Glutamatergic neuron (in vitro differentiated cells): ENCODE measurements around the gene GABRA4. TPM values are rescaled to one million over a fixed set of nuclear protein-coding genes. Genes with fewer than 3 reads are reported as not detected.

Experiments
- DNase-seq: peaks from one replicate; pipeline ENCODE4 v3.0.0; 2022
- H3K27ac Mint-ChIP-seq: one replicate; pipeline ENCODE4 v1.8.0; 2020; ENCODE audit warnings: mild to moderate bottlenecking, mixed read lengths, inconsistent platforms; ENCODE audit not compliant: unreplicated experiment
- H3K27me3 Mint-ChIP-seq: one replicate; pipeline ENCODE4 v1.8.0; 2020; ENCODE audit warnings: mild to moderate bottlenecking, moderate library complexity, mixed read lengths, inconsistent platforms; ENCODE audit not compliant: unreplicated experiment
- H3K36me3 Mint-ChIP-seq: one replicate; pipeline ENCODE4 v1.8.0; 2020; ENCODE audit warnings: mild to moderate bottlenecking, mixed read lengths, inconsistent platforms; ENCODE audit not compliant: unreplicated experiment
- H3K4me1 Mint-ChIP-seq: one replicate; pipeline ENCODE4 v1.8.0; 2020; ENCODE audit warnings: mild to moderate bottlenecking, low read depth, mixed read lengths, inconsistent platforms; ENCODE audit not compliant: unreplicated experiment
- H3K4me3 Mint-ChIP-seq: one replicate; pipeline ENCODE4 v1.8.0; 2020; ENCODE audit warnings: mild to moderate bottlenecking, mixed read lengths, inconsistent platforms; ENCODE audit not compliant: unreplicated experiment
- H3K9me3 Mint-ChIP-seq: one replicate; pipeline ENCODE4 v1.8.0; 2020; ENCODE audit warnings: mild to moderate bottlenecking, moderate library complexity, mixed read lengths, inconsistent platforms; ENCODE audit not compliant: unreplicated experiment
- total RNA-seq: library from RNA; stranded (reverse); fragmentation: NEBNext Ultra II Directional; extraction: Animal tissue kit (Norgen Biotek cat#: 25700); gene quantifications from one replicate; pipeline ENCODE4 v1.2.1, GENCODE V29; 2021; ENCODE audit not compliant: unreplicated experiment
- TF ChIP-seq, protein P1 (sequence below): fragments of 200-600 bp; sonication (generic); IDR thresholded peaks from one replicate; pipeline ENCODE4 v1.5.0; 2021; ENCODE audit not compliant: partially characterized antibody, unreplicated experiment

Gene GABRA4
- total RNA-seq, 1 donor from 2014 or later = not detected

DNA sequence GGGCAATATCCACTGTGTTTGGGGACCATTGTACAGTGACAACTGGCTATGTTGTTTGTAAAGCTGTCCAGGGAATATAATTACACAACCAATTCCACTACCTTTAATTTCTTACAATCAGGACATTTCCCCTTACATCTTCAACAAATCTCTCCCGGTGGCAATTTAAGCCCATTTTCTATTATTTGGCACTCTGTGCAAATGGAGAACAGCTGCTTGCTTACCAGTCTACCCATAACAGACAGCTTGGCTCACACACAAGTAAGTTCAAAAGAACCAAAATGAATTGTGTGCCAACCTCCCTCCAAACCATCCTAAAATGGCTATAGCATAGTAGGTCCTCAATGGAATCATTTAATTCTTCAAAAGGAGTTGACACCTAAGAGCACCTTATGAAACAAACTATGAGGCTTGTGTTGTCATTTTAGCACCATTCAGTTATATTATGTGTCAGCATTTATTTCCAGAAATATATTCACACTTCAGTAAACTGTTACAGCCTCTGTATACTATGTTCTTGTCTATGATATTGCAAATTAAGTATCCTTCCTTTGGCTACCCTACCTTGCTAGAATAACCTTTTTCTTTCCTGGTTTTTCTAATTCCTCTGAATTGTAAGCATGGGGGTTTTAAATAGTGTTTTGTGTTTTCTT is 18.4 kb downstream of the GABRA4 start:
- no peaks in the 10 kb centered on the region for H3K4me1 Mint-ChIP-seq
- DNase-seq = no peak
- no peaks in the 10 kb centered on the region for H3K36me3 Mint-ChIP-seq
- H3K27ac Mint-ChIP-seq = no peak overlapping the region
- no peak overlapping the region for H3K4me3 Mint-ChIP-seq
- H3K9me3 Mint-ChIP-seq = peaks cover 2% of the 10 kb centered on the region
- TF ChIP-seq, protein P1, sequence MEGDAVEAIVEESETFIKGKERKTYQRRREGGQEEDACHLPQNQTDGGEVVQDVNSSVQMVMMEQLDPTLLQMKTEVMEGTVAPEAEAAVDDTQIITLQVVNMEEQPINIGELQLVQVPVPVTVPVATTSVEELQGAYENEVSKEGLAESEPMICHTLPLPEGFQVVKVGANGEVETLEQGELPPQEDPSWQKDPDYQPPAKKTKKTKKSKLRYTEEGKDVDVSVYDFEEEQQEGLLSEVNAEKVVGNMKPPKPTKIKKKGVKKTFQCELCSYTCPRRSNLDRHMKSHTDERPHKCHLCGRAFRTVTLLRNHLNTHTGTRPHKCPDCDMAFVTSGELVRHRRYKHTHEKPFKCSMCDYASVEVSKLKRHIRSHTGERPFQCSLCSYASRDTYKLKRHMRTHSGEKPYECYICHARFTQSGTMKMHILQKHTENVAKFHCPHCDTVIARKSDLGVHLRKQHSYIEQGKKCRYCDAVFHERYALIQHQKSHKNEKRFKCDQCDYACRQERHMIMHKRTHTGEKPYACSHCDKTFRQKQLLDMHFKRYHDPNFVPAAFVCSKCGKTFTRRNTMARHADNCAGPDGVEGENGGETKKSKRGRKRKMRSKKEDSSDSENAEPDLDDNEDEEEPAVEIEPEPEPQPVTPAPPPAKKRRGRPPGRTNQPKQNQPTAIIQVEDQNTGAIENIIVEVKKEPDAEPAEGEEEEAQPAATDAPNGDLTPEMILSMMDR = no peak
- no peaks in the 10 kb centered on the region for H3K27me3 Mint-ChIP-seq

DNA sequence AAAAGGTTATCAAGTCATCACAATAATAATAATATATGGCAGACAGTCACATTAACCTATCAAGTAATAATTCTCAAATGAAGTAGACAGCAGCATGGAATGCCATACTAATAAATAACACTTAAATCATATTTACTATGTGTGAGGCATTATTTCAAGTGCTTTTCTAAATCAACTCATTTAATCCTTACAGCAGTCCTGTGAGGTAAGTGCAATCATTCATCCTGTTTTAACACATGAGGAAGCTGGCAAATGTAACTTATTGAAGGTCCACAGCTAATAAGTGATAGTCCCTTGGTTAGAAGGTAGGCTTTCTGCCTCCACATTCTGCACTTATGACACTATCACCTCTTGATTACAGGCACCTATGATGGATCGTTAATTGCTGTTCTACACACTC is 24.5 kb downstream of the GABRA4 start:
- Mint-ChIP-seq H3K36me3 (no peaks in the 10 kb centered on the region), H3K27me3 (no peaks in the 10 kb centered on the region), H3K27ac (no peak overlapping the region), H3K4me1 (no peaks in the 10 kb centered on the region), H3K4me3 (no peak overlapping the region), H3K9me3 (no peaks in the 10 kb centered on the region)
- no peak for DNase-seq
- TF ChIP-seq, protein P1 = no peak

DNA sequence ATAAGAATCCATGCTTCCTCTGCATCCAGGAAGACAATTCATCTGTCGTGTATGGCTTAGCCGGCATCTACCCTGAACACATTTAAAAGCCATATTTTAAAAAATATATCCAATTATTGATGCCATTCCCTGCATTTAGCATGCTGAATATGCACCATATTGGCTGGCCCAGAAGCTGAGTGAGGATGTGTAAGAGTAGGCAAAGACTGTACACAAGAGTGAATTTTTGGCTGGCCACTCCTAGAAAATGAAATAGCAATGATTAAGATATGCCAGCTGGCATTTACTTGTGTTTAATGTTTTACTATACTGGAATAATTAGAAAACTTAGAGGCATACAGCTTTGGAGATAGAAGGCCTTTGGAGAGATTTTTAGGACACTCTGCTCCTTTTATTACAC is 25.8 kb downstream of the GABRA4 start:
- Mint-ChIP-seq H3K27ac (no peak overlapping the region), H3K9me3 (no peaks in the 10 kb centered on the region)
- TF ChIP-seq, protein P1 = no peak

DNA sequence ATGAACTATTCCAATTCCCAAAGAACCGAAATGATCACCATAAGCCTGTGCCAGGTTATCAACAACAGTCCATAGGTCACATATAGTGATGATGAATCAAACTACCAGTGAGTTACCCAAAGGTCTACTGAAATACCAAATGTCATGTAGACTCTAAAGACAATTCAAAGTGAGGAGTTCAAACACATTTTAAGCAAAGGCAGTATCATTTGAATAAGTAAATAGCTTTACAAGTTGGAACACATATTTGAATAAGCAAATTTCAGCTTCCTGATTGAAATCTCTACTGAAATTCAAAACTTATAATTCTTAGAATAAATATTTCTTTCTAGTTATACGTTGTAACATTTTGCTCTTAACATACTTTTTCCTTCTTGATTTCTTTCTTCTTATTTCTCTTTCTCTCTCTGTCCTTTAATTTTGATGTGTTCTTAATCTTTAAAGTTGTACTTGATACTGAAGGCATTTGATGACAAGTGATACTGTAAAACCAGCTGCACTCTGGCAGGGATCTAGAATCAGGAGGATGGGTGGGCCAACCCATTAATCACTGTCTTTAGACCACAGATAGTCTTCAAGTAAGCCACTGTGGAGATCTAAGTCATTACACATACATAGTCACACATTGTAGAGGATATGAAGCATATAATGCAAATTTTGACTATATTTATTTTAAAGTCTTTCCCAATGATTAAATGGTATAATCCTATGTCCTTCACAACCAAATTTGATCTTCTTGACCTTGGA is 34.5 kb downstream of the GABRA4 start:
- no peak overlapping the region for H3K27ac Mint-ChIP-seq
- no peaks in the 10 kb centered on the region for H3K27me3 Mint-ChIP-seq
- no peaks in the 10 kb centered on the region for H3K36me3 Mint-ChIP-seq
- no peaks in the 10 kb centered on the region for H3K9me3 Mint-ChIP-seq
- H3K4me3 Mint-ChIP-seq = no peak overlapping the region
- TF ChIP-seq, protein P1 = no peak
- no peaks in the 10 kb centered on the region for H3K4me1 Mint-ChIP-seq
- no peak for DNase-seq

More for the DNA sequence above, 25.8 kb downstream of the GABRA4 start:
- Mint-ChIP-seq H3K4me1 (no peaks in the 10 kb centered on the region), H3K4me3 (no peak overlapping the region), H3K36me3 (no peaks in the 10 kb centered on the region), H3K27me3 (no peaks in the 10 kb centered on the region)
- no peak for DNase-seq

DNA sequence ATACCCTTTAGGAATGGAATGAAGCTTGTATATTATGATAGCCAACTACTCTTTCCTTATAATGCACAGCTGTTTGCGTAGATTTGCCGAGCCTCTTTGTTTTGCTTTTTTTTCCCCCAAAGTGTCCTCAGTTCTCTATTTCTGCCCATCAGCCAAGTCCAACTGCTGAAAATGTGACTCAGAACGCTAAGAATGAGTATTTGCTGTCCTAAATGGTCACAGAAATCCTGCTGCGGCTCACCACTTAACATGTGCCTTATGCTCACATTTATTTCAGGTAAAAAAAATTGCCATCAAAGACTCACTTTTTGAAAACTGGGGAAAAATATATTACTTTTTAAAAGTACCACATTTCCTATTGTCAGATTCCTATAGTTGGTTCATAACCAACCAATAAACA is 36.9 kb downstream of the GABRA4 start:
- no peak for DNase-seq
- no peaks in the 10 kb centered on the region for H3K4me1 Mint-ChIP-seq
- TF ChIP-seq, protein P1 = no peak
- no peaks in the 10 kb centered on the region for H3K27me3 Mint-ChIP-seq
- H3K27ac Mint-ChIP-seq = no peak overlapping the region
- no peaks in the 10 kb centered on the region for H3K9me3 Mint-ChIP-seq
- H3K36me3 Mint-ChIP-seq = no peaks in the 10 kb centered on the region
- no peak overlapping the region for H3K4me3 Mint-ChIP-seq
